SK-N-SH (cell line): ENCODE measurements around the gene NBEA. TPM values are rescaled to one million over a fixed set of nuclear protein-coding genes. Genes with fewer than 3 reads are reported as not detected.

Experiments
- CTCF ChIA-PET: fragments of 300-600, 350-600 bp; formaldehyde crosslinking; extraction: SDS; loops from one replicate; lab custom pipeline; 2021; lab: Yijun Ruan, JAX
- POLR2A ChIA-PET: fragments of 350-600 bp; sonication (Branson Sonifier 250); formaldehyde crosslinking; extraction: SDS; loops from one replicate; lab custom pipeline; 2020; ENCODE audit warnings: antibody characterized with exemption, inconsistent platforms; lab: Yijun Ruan, JAX
- DNase-seq: peaks from one replicate; pipeline ENCODE4 v3.0.0; 2012
- H2AFZ ChIP-seq: fragments of 200-600 bp; sonication (generic); 2 replicates; pipeline ENCODE4 v1.8.1; 2016; ENCODE audit warnings: antibody characterized with exemption, mild to moderate bottlenecking, low read depth
- H3F3A ChIP-seq: fragments of 200-600 bp; sonication (generic); replicated peaks from 2 replicates; pipeline ENCODE3; 2016; ENCODE audit warnings: antibody characterized with exemption, mild to moderate bottlenecking; ENCODE audit not compliant: insufficient read depth
- H3K27ac ChIP-seq, 2 experiments: fragments of 200-500 bp in 1 of 2; fragments of 200-600 bp in 1 of 2; sonication (Bioruptor generic) in 1 of 2; sonication (generic), shearing (Covaris generic) in 1 of 2; 2 replicates each; pipeline versions ENCODE4 v1.5.1 to v1.6.1; 2014 to 2016; ENCODE audit warnings: low read depth in 2 of 2, inconsistent platforms in 1 of 2, low read length in 1 of 2, mild to moderate bottlenecking in 1 of 2, mixed read lengths in 1 of 2
- H3K27me3 ChIP-seq: fragments of 200-600 bp; sonication (generic), shearing (Covaris generic); 2 replicates; pipeline ENCODE4 v1.6.1; 2016; ENCODE audit warnings: mixed run types; ENCODE audit not compliant: insufficient read depth
- H3K36me3 ChIP-seq, 2 experiments: fragments of 200-500 bp in 1 of 2; fragments of 200-600 bp in 1 of 2; sonication (Bioruptor generic) in 1 of 2; sonication (generic) in 1 of 2; replicated peaks in 1 of 2; 2 replicates each; pipeline versions ENCODE3 to v1.5.1; 2014 to 2016; ENCODE audit warnings: low read length in 1 of 2, mild to moderate bottlenecking in 1 of 2; ENCODE audit not compliant: insufficient read depth in 2 of 2, control insufficient read depth in 1 of 2
- H3K4me1 ChIP-seq, 2 experiments: fragments of 200-500 bp in 1 of 2; fragments of 200-600 bp in 1 of 2; sonication (Bioruptor generic) in 1 of 2; sonication (generic), shearing (Covaris generic) in 1 of 2; 2 replicates each; pipeline versions ENCODE4 v1.5.1 to v1.6.1; 2014 to 2016; ENCODE audit warnings: low read depth in 1 of 2, low read length in 1 of 2, mixed run types in 1 of 2; ENCODE audit not compliant: insufficient read depth in 2 of 2, control insufficient read depth in 1 of 2
- H3K4me2 ChIP-seq: fragments of 200-600 bp; sonication (generic), shearing (Covaris generic); 2 replicates; pipeline ENCODE4 v1.6.1; 2017; ENCODE audit warnings: mixed run types
- H3K4me3 ChIP-seq, 2 experiments: fragments of 200-500 bp in 1 of 2; fragments of 200-600 bp in 1 of 2; sonication (Bioruptor generic) in 1 of 2; sonication (generic), shearing (Covaris generic) in 1 of 2; 2 replicates each; pipeline versions ENCODE4 v1.5.1 to v1.8.1; 2014 to 2016; ENCODE audit warnings: low read depth in 2 of 2, inconsistent platforms in 1 of 2, low read length in 1 of 2, mild to moderate bottlenecking in 1 of 2, mixed read lengths in 1 of 2, moderate library complexity in 1 of 2
- H3K79me2 ChIP-seq: fragments of 200-600 bp; sonication (generic); 2 replicates; pipeline ENCODE4 v1.8.1; 2017; ENCODE audit warnings: mild to moderate bottlenecking; ENCODE audit not compliant: insufficient read depth
- H3K9ac ChIP-seq: fragments of 200-600 bp; sonication (generic); 2 replicates; pipeline ENCODE4 v1.6.1; 2017; ENCODE audit warnings: mixed run types
- H3K9me2 ChIP-seq: fragments of 200-600 bp; sonication (generic); 2 replicates; pipeline ENCODE4 v1.6.1; 2017; ENCODE audit warnings: mixed run types
- H3K9me3 ChIP-seq: fragments of 200-600 bp; sonication (generic); 2 replicates; pipeline ENCODE4 v1.6.1; 2017; ENCODE audit warnings: mixed run types, mild to moderate bottlenecking, moderate library complexity
- H4K20me1 ChIP-seq: fragments of 200-600 bp; sonication (generic); 2 replicates; pipeline ENCODE4 v1.6.1; 2017; ENCODE audit warnings: mild to moderate bottlenecking, mixed run types; ENCODE audit not compliant: insufficient read depth
- CHD2 ChIP-seq: fragments of 150-350 bp; IDR thresholded peaks from 2 replicates; pipeline ENCODE4 v1.6.1; 2018; ENCODE audit warnings: low read length; ENCODE audit not compliant: partially characterized antibody
- ELF1 ChIP-seq: IDR thresholded peaks from 2 replicates; pipeline ENCODE4 v1.4.0; 2012
- EP300 ChIP-seq, 2 experiments: IDR thresholded peaks; 2 replicates each; pipeline versions ENCODE4 v1.4.0 to v1.6.1; 2012; ENCODE audit warnings: borderline replicate concordance in 1 of 2, low read depth in 1 of 2, low read length in 1 of 2
- FOXJ3 ChIP-seq: sonication (generic); formaldehyde crosslinking; IDR thresholded peaks from 2 replicates; pipeline ENCODE4 v1.5.1; 2020; ENCODE audit warnings: mild to moderate bottlenecking, missing genetic modification reagents
- FOXM1 ChIP-seq: IDR thresholded peaks from 2 replicates; pipeline ENCODE4 v1.4.0; 2012; ENCODE audit warnings: low read depth, mild to moderate bottlenecking
- MEF2A ChIP-seq: IDR thresholded peaks from 2 replicates; pipeline ENCODE4 v1.4.0; 2012; ENCODE audit warnings: low read depth, borderline replicate concordance
- MXI1 ChIP-seq: IDR thresholded peaks from 2 replicates; pipeline ENCODE4 v1.6.1; 2012; ENCODE audit warnings: mild to moderate bottlenecking, low read depth, low read length, improper control_type of control experiment
- NFIC ChIP-seq: IDR thresholded peaks from 2 replicates; pipeline ENCODE4 v1.4.0; 2012; ENCODE audit warnings: borderline replicate concordance
- NRF1 ChIP-seq: IDR thresholded peaks from 2 replicates; pipeline ENCODE4 v1.6.1; 2012; ENCODE audit warnings: low read depth, mild to moderate bottlenecking, low read length
- POLR2AphosphoS5 ChIP-seq: IDR thresholded peaks from 2 replicates; pipeline ENCODE4 v1.6.1; 2012; ENCODE audit warnings: low read depth, low read length
- RAD21 ChIP-seq: IDR thresholded peaks from 2 replicates; pipeline ENCODE4 v1.6.1; 2012; ENCODE audit warnings: mild to moderate bottlenecking, low read length
- TAF1 ChIP-seq: IDR thresholded peaks from 2 replicates; pipeline ENCODE4 v1.6.1; 2012; ENCODE audit warnings: low read depth, mild to moderate bottlenecking, low read length, moderate library complexity, borderline replicate concordance
- YY1 ChIP-seq: IDR thresholded peaks from 2 replicates; pipeline ENCODE4 v1.4.0; 2012; ENCODE audit warnings: low read depth, mild to moderate bottlenecking
- WGBS: methylation state at CpG from one replicate; pipeline ENCODE4 v1.1.6; 2017; ENCODE audit warnings: low lambda C conversion rate; 5-methylcytosine and 5-hydroxymethylcytosine counted together
- polyA plus RNA-seq, 3 experiments: library from polyadenylated mRNA; depleted of rRNA; stranded (reverse); fragments of >200 nt; gene quantifications; 2 replicates each; pipeline ENCODE4 v1.2.3, GENCODE V29; 2012
- TF ChIP-seq, protein P1 (sequence below): IDR thresholded peaks from 2 replicates; pipeline ENCODE4 v1.4.0; 2012; ENCODE audit warnings: low read depth, borderline replicate concordance
- TF ChIP-seq, protein P2 (sequence below): IDR thresholded peaks from 2 replicates; pipeline ENCODE4; 2012
- TF ChIP-seq, protein P3 (sequence below): IDR thresholded peaks from 2 replicates; pipeline ENCODE4 v1.6.1; 2012; ENCODE audit warnings: mild to moderate bottlenecking, low read depth, low read length, moderate library complexity
- TF ChIP-seq, protein P4 (sequence below): IDR thresholded peaks from 2 replicates; pipeline ENCODE4 v1.4.0; 2012; ENCODE audit warnings: low read depth, borderline replicate concordance
- TF ChIP-seq, protein P5 (sequence below): fragments of 150-350 bp; IDR thresholded peaks from 2 replicates; pipeline ENCODE4 v1.6.1; 2016; ENCODE audit warnings: mild to moderate bottlenecking, low read depth, low read length

Gene NBEA
- polyA plus RNA-seq, 1 of the 3 experiments (the other 2 are of a cell fraction), result 12.3 TPM

DNA sequence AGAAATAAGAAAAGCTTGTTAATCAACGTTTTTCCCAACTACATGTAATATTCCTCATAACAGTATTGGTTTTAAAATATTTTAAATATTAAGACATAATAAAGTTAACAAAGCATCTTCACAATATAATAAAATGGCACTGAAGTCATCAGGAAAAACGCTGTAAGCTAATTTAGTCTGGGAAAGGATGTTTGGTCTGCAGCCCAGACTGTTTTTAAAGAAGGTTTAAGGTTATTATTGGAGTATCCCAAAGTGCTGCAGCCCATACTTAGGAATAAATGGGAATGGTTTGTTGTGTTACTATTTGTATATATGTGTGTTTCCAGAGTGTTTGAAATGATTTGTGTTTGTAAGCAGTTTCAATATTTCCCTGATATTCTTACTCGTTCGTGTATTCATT, 727.3 kb downstream of the NBEA start:
- H3K4me3 ChIP-seq, result no peak overlapping the region
- peaks cover 0 to 4% of the 10 kb centered on the region in 2 experiments; a peak in 2 of 4 replicates for H3K4me1 ChIP-seq
- no peaks in the 10 kb centered on the region for H3F3A ChIP-seq
- peaks cover 6 to 45% of the 10 kb centered on the region in 2 experiments for H3K36me3 ChIP-seq
- no peak overlapping the region for H3K27ac ChIP-seq
- DNase-seq, result no peak
- CTCF ChIA-PET, result interaction anchor here (1.3 kb wide), 1 partner anchor 33 kb away, joined by 3 read pairs; no protein-coding TSS in a partner anchor
- no peaks in the 10 kb centered on the region for H3K9me3 ChIP-seq
- no peaks in the 10 kb centered on the region for H3K79me2 ChIP-seq
- no peaks in the 10 kb centered on the region for H3K27me3 ChIP-seq
- H3K9ac ChIP-seq, result no peak overlapping the region
- 89% methylated on average over 4 of the region's 4 CpGs for WGBS
- no peak for TF ChIP-seq POLR2AphosphoS5
- no peak for TF ChIP-seq NFIC
- no peak for TF ChIP-seq YY1
- no peak for TF ChIP-seq NRF1
- TF ChIP-seq, protein P1, sequence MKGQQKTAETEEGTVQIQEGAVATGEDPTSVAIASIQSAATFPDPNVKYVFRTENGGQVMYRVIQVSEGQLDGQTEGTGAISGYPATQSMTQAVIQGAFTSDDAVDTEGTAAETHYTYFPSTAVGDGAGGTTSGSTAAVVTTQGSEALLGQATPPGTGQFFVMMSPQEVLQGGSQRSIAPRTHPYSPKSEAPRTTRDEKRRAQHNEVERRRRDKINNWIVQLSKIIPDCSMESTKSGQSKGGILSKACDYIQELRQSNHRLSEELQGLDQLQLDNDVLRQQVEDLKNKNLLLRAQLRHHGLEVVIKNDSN, result no peak
- no peak for TF ChIP-seq ELF1
- no peak for TF ChIP-seq RAD21
- no peak for TF ChIP-seq MXI1
- no peak for TF ChIP-seq MEF2A
- TF ChIP-seq, protein P2, sequence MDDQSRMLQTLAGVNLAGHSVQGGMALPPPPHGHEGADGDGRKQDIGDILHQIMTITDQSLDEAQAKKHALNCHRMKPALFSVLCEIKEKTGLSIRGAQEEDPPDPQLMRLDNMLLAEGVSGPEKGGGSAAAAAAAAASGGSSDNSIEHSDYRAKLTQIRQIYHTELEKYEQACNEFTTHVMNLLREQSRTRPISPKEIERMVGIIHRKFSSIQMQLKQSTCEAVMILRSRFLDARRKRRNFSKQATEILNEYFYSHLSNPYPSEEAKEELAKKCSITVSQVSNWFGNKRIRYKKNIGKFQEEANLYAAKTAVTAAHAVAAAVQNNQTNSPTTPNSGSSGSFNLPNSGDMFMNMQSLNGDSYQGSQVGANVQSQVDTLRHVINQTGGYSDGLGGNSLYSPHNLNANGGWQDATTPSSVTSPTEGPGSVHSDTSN, result no peak
- TF ChIP-seq FOXM1, result no peak
- TF ChIP-seq, protein P3, sequence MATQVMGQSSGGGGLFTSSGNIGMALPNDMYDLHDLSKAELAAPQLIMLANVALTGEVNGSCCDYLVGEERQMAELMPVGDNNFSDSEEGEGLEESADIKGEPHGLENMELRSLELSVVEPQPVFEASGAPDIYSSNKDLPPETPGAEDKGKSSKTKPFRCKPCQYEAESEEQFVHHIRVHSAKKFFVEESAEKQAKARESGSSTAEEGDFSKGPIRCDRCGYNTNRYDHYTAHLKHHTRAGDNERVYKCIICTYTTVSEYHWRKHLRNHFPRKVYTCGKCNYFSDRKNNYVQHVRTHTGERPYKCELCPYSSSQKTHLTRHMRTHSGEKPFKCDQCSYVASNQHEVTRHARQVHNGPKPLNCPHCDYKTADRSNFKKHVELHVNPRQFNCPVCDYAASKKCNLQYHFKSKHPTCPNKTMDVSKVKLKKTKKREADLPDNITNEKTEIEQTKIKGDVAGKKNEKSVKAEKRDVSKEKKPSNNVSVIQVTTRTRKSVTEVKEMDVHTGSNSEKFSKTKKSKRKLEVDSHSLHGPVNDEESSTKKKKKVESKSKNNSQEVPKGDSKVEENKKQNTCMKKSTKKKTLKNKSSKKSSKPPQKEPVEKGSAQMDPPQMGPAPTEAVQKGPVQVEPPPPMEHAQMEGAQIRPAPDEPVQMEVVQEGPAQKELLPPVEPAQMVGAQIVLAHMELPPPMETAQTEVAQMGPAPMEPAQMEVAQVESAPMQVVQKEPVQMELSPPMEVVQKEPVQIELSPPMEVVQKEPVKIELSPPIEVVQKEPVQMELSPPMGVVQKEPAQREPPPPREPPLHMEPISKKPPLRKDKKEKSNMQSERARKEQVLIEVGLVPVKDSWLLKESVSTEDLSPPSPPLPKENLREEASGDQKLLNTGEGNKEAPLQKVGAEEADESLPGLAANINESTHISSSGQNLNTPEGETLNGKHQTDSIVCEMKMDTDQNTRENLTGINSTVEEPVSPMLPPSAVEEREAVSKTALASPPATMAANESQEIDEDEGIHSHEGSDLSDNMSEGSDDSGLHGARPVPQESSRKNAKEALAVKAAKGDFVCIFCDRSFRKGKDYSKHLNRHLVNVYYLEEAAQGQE, result no peak
- TF ChIP-seq, all 33 proteins: peak for 0
- no peak overlapping the region for H2AFZ ChIP-seq
- POLR2A ChIA-PET, result no interaction called here
- no peaks in the 10 kb centered on the region for H3K9me2 ChIP-seq
- no peak overlapping the region for H3K4me2 ChIP-seq
- no peaks in the 10 kb centered on the region for H4K20me1 ChIP-seq

DNA sequence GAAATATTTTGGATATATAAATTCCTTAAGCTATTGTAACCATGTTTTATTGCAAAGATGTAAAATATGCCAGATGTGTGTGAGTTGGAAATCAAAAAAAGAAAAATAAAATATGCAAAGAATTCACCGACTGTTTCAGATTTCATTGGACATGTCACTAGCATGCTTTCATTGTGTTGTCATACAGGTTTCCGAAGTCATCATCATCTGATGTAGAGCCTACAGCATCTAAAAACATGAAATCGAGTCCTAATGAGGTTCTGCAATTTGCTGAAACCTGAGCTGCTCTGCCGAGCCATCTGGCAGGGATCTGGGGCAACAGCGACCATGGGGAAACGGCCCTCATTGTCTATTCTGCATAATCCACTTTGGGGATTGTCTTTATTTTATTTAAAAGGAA, 730.5 kb downstream of the NBEA start:
- H2AFZ ChIP-seq, result no peak overlapping the region
- no peak for DNase-seq
- H3K27ac ChIP-seq, result no peak overlapping the region
- no peaks in the 10 kb centered on the region for H3K27me3 ChIP-seq
- POLR2A ChIA-PET, result no interaction called here
- 75% methylated on average over 6 of the region's 6 CpGs for WGBS
- no peaks in the 10 kb centered on the region for H3K9me3 ChIP-seq
- CTCF ChIA-PET, result no interaction called here
- H4K20me1 ChIP-seq, result no peaks in the 10 kb centered on the region
- H3K9me2 ChIP-seq, result no peaks in the 10 kb centered on the region
- peaks cover 0 to 32% of the 10 kb centered on the region in 2 experiments for H3K36me3 ChIP-seq
- H3K9ac ChIP-seq, result no peak overlapping the region
- no peak overlapping the region for H3K4me2 ChIP-seq
- H3F3A ChIP-seq, result no peaks in the 10 kb centered on the region
- H3K4me1 ChIP-seq, result peaks cover 0 to 4% of the 10 kb centered on the region in 2 experiments; a peak in 2 of 4 replicates
- no peaks in the 10 kb centered on the region for H3K79me2 ChIP-seq
- TF ChIP-seq RAD21 (no peak), FOXJ3 (no peak), MXI1 (no peak), ELF1 (no peak), CHD2 (no peak), EP300 (IDR thresholded peaks at IDR 0.05; ENCODE audit: borderline replicate concordance in 1 of 2, low read depth in 1 of 2, low read length in 1 of 2) (no peak), TAF1 (no peak), MEF2A (no peak)
- TF ChIP-seq, protein P4, sequence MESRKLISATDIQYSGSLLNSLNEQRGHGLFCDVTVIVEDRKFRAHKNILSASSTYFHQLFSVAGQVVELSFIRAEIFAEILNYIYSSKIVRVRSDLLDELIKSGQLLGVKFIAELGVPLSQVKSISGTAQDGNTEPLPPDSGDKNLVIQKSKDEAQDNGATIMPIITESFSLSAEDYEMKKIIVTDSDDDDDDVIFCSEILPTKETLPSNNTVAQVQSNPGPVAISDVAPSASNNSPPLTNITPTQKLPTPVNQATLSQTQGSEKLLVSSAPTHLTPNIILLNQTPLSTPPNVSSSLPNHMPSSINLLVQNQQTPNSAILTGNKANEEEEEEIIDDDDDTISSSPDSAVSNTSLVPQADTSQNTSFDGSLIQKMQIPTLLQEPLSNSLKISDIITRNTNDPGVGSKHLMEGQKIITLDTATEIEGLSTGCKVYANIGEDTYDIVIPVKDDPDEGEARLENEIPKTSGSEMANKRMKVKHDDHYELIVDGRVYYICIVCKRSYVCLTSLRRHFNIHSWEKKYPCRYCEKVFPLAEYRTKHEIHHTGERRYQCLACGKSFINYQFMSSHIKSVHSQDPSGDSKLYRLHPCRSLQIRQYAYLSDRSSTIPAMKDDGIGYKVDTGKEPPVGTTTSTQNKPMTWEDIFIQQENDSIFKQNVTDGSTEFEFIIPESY, result no peak
- TF ChIP-seq, protein P5, sequence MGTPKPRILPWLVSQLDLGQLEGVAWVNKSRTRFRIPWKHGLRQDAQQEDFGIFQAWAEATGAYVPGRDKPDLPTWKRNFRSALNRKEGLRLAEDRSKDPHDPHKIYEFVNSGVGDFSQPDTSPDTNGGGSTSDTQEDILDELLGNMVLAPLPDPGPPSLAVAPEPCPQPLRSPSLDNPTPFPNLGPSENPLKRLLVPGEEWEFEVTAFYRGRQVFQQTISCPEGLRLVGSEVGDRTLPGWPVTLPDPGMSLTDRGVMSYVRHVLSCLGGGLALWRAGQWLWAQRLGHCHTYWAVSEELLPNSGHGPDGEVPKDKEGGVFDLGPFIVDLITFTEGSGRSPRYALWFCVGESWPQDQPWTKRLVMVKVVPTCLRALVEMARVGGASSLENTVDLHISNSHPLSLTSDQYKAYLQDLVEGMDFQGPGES, result no peak
- no peak overlapping the region for H3K4me3 ChIP-seq
